ENCODE measurements around the gene LDLRAD3. TPM values are rescaled to one million over a fixed set of nuclear protein-coding genes. Genes with fewer than 3 reads are reported as not detected.

The LDLRAD3 gene
- total RNA-seq, 1 experiment from 2014 or later, result 12.1 TPM

DNA sequence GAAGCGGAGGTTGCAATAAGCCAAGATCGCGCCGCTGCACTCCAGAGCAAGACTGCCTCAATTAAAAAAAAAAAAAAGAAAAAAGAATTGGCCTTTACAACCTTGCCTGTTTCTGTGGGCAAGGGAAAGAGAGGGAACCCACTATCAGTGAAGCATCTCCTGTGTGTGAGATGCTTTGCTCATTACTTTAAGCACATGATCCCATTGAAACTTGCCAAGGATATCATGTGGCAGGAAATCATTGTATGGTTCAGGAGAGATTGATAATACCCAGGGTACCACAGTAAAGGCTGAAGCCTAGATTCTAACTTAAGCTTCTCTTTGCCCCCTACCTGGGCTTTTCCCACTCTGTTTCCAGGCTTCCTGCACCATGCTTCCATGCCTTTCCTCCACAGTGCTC is 3.6 kb downstream of the LDLRAD3 start:
- no peak overlapping the region for H4K8ac ChIP-seq (replicated peaks; ENCODE audit: insufficient read length, low read depth, low read length)
- no peak overlapping the region for H3K9ac ChIP-seq (ENCODE audit: extremely low read depth, insufficient read length, low read length)
- H2BK120ac ChIP-seq (ENCODE audit: low read depth, low read length, poor library complexity, severe bottlenecking), result no peak overlapping the region
- TF ChIP-seq CTCF (conservative IDR thresholded peaks at IDR 0.05), result no peak
- H3K27me3 Mint-ChIP-seq (ENCODE audit: low read depth), result peaks cover 28% of the 10 kb centered on the region
- H3K79me2 ChIP-seq (ENCODE audit: insufficient read depth, low read length), result peaks cover 6% of the 10 kb centered on the region; the same call in 1 of the 2 replicates
- no peaks in the 10 kb centered on the region for H4K20me1 ChIP-seq (ENCODE audit: control insufficient read depth, insufficient read depth, insufficient read length)
- no peaks in the 10 kb centered on the region; the same call in 1 of the 2 replicates for H3K27me3 ChIP-seq (ENCODE audit: insufficient read depth, low read length)
- no peak overlapping the region for H3K56ac ChIP-seq (ENCODE audit: insufficient read length, low read depth, low read length)
- no peaks in the 10 kb centered on the region for H3K9me3 Mint-ChIP-seq
- H2BK20ac ChIP-seq (ENCODE audit: low read depth, low read length, poor library complexity, severe bottlenecking), result no peak overlapping the region
- no peak overlapping the region for H3K27ac ChIP-seq (ENCODE audit: insufficient read length, low read depth, low read length)
- H3K4me3 Mint-ChIP-seq, result no peak overlapping the region
- H4K91ac ChIP-seq (ENCODE audit: insufficient read length, low read depth, low read length), result no peak overlapping the region
- H2BK15ac ChIP-seq (ENCODE audit: low read depth, low read length), result no peak overlapping the region
- no peak overlapping the region for H3T11ph ChIP-seq (ENCODE audit: low read length)
- peaks cover 59 to 61% of the 10 kb centered on the region in 2 experiments for H3K4me1 Mint-ChIP-seq
- no peak overlapping the region for H3K27ac Mint-ChIP-seq
- H3K18ac ChIP-seq (ENCODE audit: insufficient read length, low read depth, low read length), result no peak overlapping the region
- no peak overlapping the region for H2AK5ac ChIP-seq (ENCODE audit: insufficient read length, low read length)
- no peak overlapping the region for H2AFZ ChIP-seq (ENCODE audit: low read length)
- H3K4me2 ChIP-seq (ENCODE audit: insufficient read depth, insufficient read length, low read length), result no peak overlapping the region
- H3K79me1 ChIP-seq (ENCODE audit: insufficient read depth, low read depth, low read length, poor library complexity, severe bottlenecking), result peaks cover 7% of the 10 kb centered on the region
- H4K5ac ChIP-seq (ENCODE audit: insufficient read length, low read depth, low read length), result no peak overlapping the region
- no peak overlapping the region for H3K14ac ChIP-seq (ENCODE audit: insufficient read depth, low read length)
- no peak overlapping the region for H3K23ac ChIP-seq (ENCODE audit: insufficient read length, low read depth, low read length)
- no peak overlapping the region for H3K4ac ChIP-seq (ENCODE audit: low read depth, low read length)
- no CpG with 5 or more reads among the region's 4 CpGs for WGBS (ENCODE audit: extremely low coverage, insufficient read length, low lambda C conversion rate)
- H3K23me2 ChIP-seq (ENCODE audit: insufficient read length, low read depth, low read length, poor library complexity, severe bottlenecking), result peaks cover 9% of the 10 kb centered on the region
- peaks cover 21% of the 10 kb centered on the region for H3K4me1 ChIP-seq (ENCODE audit: insufficient read depth, low read length)
- H3K9me3 ChIP-seq (ENCODE audit: control insufficient read depth, low read depth, low read length), result no peaks in the 10 kb centered on the region
- no peak for DNase-seq
- H3K36me3 Mint-ChIP-seq (ENCODE audit: insufficient read depth in 1 of 3, low read depth in 3 of 3), result peaks cover 0 to 2% (median 0%) of the 10 kb centered on the region in 3 experiments; a peak in 2 of 7 replicates
- H2BK12ac ChIP-seq (ENCODE audit: insufficient read length, low read depth, low read length), result no peak overlapping the region
- H2BK5ac ChIP-seq (ENCODE audit: insufficient read length, low read length), result no peak overlapping the region
